ENCODE measurements around the gene ABL2. TPM values are rescaled to one million over a fixed set of nuclear protein-coding genes. Genes with fewer than 3 reads are reported as not detected.

The ABL2 gene
- total RNA-seq, 8 experiments from 2014 or later: 12.3 to 26.6 (median 18.1) TPM

- Histone ChIP-seq H3K4me1 (replicated peaks in 1 of 2) (peaks cover 2 to 9% of the 10 kb centered on the region in 2 donors), H3K27ac (no peak overlapping the region), H3K4me3 (peak overlapping the region; percentile 42 to 66 (median 61))
- 17 to 100% (median 67%) methylated on average over 1 to 16 of the region's 18 CpGs for WGBS, 10 experiments
- in situ Hi-C loops (cut with MboI; ENCODE audit: low pct_unique_long_range_greater_than_20kb in 2 of 9, low sequenced_read_pairs in 9 of 9, unreplicated experiment in 9 of 9): loop anchor here in 5 of 9 experiments (25.0 kb wide), 1 partner anchor 281 kb away; the partner anchor contains the start of gene AXDND1 (in 5 of the 5)
- ATAC-seq (replicated peaks in 6 of 8): no peak
Measured at GRCh38 chr1:179080866-179081686, 148.4 kb downstream of the ABL2 start.

- H3K4me3 ChIP-seq: no peak overlapping the region
- no peak overlapping the region for H3K27ac ChIP-seq
- peak in 3 of 8 experiments; percentile 4 to 15 (median 9) for ATAC-seq (replicated peaks in 6 of 8)
- in situ Hi-C loops (cut with MboI; ENCODE audit: low pct_unique_long_range_greater_than_20kb in 2 of 9, low sequenced_read_pairs in 9 of 9, unreplicated experiment in 9 of 9): loop anchor here in 6 of 9 experiments (10.0 to 25.0 kb wide), 2 partner anchors 283 to 286 kb away; partner anchors contain the start of gene AXDND1 (in 6 of the 6)
- 9 to 80% (median 56%) methylated on average over 4 to 18 of the region's 18 CpGs; no CpG with 5 or more reads in 1 of the 10 experiments for WGBS, 10 experiments
- H3K4me1 ChIP-seq (replicated peaks in 1 of 2): peaks cover 2 to 9% of the 10 kb centered on the region in 2 donors
Measured at GRCh38 chr1:179079113-179079761, 150.2 kb downstream of the ABL2 start.

- peaks cover 0 to 5% of the 10 kb centered on the region in 2 donors for H3K4me1 ChIP-seq (replicated peaks in 1 of 2)
- no peak for ATAC-seq (replicated peaks in 6 of 8)
- H3K4me3 ChIP-seq: no peak overlapping the region
- WGBS, 10 experiments: 76 to 100% (median 92%) methylated on average over 1 to 7 of the region's 7 CpGs; no CpG with 5 or more reads in 2 of the 10 experiments
- H3K27ac ChIP-seq: no peak overlapping the region
- in situ Hi-C loops (cut with MboI; ENCODE audit: low pct_unique_long_range_greater_than_20kb in 2 of 9, low sequenced_read_pairs in 9 of 9, unreplicated experiment in 9 of 9): loop anchor here in 6 of 9 experiments (10.0 to 25.0 kb wide), 2 partner anchors 285 to 287 kb away; partner anchors contain the start of gene AXDND1 (in 6 of the 6)
Measured at GRCh38 chr1:179077396-179077795, 152.1 kb downstream of the ABL2 start.

- 87 to 100% (median 94%) methylated on average over 2 to 4 of the region's 4 CpGs; no CpG with 5 or more reads in 1 of the 10 experiments for WGBS, 10 experiments
- Histone ChIP-seq H3K27ac (no peak overlapping the region), H3K4me1 (replicated peaks in 1 of 2) (no peaks in the 10 kb centered on the region), H3K4me3 (no peak overlapping the region)
- in situ Hi-C loops (cut with MboI; ENCODE audit: low pct_unique_long_range_greater_than_20kb in 2 of 9, low sequenced_read_pairs in 9 of 9, unreplicated experiment in 9 of 9): no loop called here
- ATAC-seq (replicated peaks in 6 of 8): no peak
Measured at GRCh38 chr1:179066471-179066870, 163.0 kb downstream of the ABL2 start.

- WGBS, 10 experiments: 39 to 100% (median 96%) methylated on average over 1 to 8 of the region's 8 CpGs; no CpG with 5 or more reads in 1 of the 10 experiments
- no peak for ATAC-seq (replicated peaks in 6 of 8)
- H3K4me3 ChIP-seq: no peak overlapping the region
- in situ Hi-C loops (cut with MboI; ENCODE audit: low pct_unique_long_range_greater_than_20kb in 2 of 9, low sequenced_read_pairs in 9 of 9, unreplicated experiment in 9 of 9): no loop called here
- no peak overlapping the region for H3K27ac ChIP-seq
- peaks cover 4 to 5% of the 10 kb centered on the region in 2 donors for H3K4me1 ChIP-seq (replicated peaks in 1 of 2)
Measured at GRCh38 chr1:179061360-179062282, 167.9 kb downstream of the ABL2 start.

- in situ Hi-C loops (cut with MboI; ENCODE audit: low pct_unique_long_range_greater_than_20kb in 2 of 9, low sequenced_read_pairs in 9 of 9, unreplicated experiment in 9 of 9): no loop called here
- peak in 6 of 8 experiments; percentile 32 to 87 (median 72) for ATAC-seq (replicated peaks in 6 of 8)
- no peak overlapping the region for H3K4me3 ChIP-seq
- peaks cover 4 to 5% of the 10 kb centered on the region in 2 donors for H3K4me1 ChIP-seq (replicated peaks in 1 of 2)
- WGBS, 10 experiments: 0 to 83% (median 74%) methylated on average over 1 to 3 of the region's 3 CpGs
- peak overlapping the region in 1 of 2 donors; percentile 16 for H3K27ac ChIP-seq
Measured at GRCh38 chr1:179058487-179059483, 170.7 kb downstream of the ABL2 start.

GRCh38 chr1:179055937-179056336 lies 173.5 kb downstream of the ABL2 start:
- no peak for ATAC-seq (replicated peaks in 6 of 8)
- WGBS, 10 experiments: 70 to 100% (median 100%) methylated on average over 2 of the region's 2 CpGs; no CpG with 5 or more reads in 2 of the 10 experiments
- Histone ChIP-seq H3K27ac (no peak overlapping the region), H3K4me3 (no peak overlapping the region), H3K4me1 (replicated peaks in 1 of 2) (peaks cover 0 to 5% of the 10 kb centered on the region in 2 donors)
- in situ Hi-C loops (cut with MboI; ENCODE audit: low pct_unique_long_range_greater_than_20kb in 2 of 9, low sequenced_read_pairs in 9 of 9, unreplicated experiment in 9 of 9): no loop called here

- in situ Hi-C loops (cut with MboI; ENCODE audit: low pct_unique_long_range_greater_than_20kb in 2 of 9, low sequenced_read_pairs in 9 of 9, unreplicated experiment in 9 of 9): no loop called here
- no peak overlapping the region for H3K4me3 ChIP-seq
- no peaks in the 10 kb centered on the region for H3K4me1 ChIP-seq (replicated peaks in 1 of 2)
- no peak overlapping the region for H3K27ac ChIP-seq
- 79 to 100% (median 91%) methylated on average over 1 to 2 of the region's 2 CpGs; no CpG with 5 or more reads in 2 of the 10 experiments for WGBS, 10 experiments
- ATAC-seq (replicated peaks in 6 of 8): no peak
Measured at GRCh38 chr1:179053486-179053885, 176.0 kb downstream of the ABL2 start.

- Histone ChIP-seq H3K4me1 (replicated peaks in 1 of 2) (no peaks in the 10 kb centered on the region), H3K27ac (no peak overlapping the region), H3K4me3 (no peak overlapping the region)
- no peak for ATAC-seq (replicated peaks in 6 of 8)
- in situ Hi-C loops (cut with MboI; ENCODE audit: low pct_unique_long_range_greater_than_20kb in 2 of 9, low sequenced_read_pairs in 9 of 9, unreplicated experiment in 9 of 9): no loop called here
- WGBS, 10 experiments: 86 to 100% (median 97%) methylated on average over 1 to 2 of the region's 2 CpGs; no CpG with 5 or more reads in 1 of the 10 experiments
Measured at GRCh38 chr1:179052776-179053175, 176.7 kb downstream of the ABL2 start.
